HG03066 (cell line): Measurements from ENCODE around the gene USH2A.

ENCODE experiments used
- ATAC-seq: cut with Tn5 transposase; IDR thresholded peaks from one replicate; pipeline ENCODE4 v1.9.1; 2021; ENCODE audit warnings: low read depth; ENCODE audit not compliant: unreplicated experiment

The USH2A gene

DNA sequence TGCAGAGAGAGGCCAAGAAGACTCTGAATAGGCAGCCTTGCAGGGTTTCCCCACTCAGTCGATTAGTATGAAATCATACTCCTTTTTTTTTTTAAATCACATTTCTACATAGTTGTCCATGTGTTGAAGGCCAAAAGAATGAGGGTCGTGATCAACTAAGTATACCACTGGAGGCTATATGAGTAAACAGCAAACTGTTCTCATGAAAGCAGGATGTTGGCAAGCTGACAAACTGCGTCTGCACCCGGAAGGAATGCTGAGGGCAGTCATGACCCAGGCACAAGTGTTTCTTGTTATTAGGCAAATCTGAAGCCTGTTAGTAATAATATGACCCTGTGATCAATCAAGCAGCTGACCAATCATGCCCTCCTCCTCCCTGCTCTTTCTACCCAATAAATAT is 213.2 kb downstream of the USH2A start:
- ATAC-seq = no peak

DNA sequence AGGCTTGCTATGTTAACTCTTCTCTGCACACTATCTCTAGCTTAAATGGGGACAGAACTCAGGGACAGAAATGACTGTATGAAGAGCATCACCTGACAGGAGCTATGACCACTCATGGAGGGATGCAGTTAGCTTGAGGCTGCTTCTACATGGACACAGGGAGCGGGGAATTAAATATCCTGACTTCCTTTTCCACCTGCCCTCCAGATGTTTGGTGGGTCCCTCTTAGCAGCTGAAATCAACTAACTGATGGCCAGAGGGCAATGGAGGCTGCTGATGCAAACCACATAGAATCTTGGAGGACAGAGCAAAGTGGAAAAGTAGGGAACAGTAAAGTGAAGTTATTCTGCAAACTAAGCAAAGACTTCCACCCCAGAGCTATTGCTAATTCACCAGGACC is 214.1 kb downstream of the USH2A start:
- no peak for ATAC-seq

DNA sequence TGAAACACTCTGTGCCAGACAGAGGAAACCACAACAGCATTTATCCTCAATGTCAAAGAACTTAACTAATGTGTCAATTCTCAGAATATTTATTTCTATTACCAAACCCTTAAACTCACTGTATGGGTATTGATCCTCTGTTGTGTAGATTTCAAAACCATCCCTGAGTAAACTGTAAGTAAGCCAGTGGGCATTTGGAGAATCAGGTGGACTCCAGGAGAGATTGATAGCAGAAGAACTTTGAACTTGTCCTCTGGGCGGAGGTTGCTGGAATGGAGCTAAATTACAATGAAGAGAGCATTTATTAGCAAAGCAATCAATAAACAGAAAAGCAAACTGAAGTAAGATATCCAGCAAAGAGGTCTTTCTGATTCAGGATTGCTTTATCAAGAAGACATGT is 216.1 kb downstream of the USH2A start:
- ATAC-seq = no peak

DNA sequence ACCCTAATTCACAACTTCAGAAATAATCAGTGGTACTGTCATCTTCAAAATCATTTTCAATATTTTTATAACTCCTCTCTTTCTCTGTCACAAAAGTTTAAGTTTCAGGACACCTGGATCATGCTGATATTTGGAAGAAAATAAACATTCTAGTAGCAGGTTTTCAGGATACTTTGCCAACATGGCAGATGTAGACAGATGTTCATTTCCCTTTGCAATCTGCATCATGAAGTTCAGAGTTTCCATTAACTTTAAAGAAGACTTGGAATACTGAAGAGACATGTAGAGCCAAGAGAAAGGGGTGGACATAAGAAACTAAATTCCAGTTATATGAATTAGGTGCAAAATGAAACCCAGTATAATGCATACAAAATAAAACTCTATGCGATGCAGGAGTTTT is 218.1 kb downstream of the USH2A start:
- no peak for ATAC-seq

DNA sequence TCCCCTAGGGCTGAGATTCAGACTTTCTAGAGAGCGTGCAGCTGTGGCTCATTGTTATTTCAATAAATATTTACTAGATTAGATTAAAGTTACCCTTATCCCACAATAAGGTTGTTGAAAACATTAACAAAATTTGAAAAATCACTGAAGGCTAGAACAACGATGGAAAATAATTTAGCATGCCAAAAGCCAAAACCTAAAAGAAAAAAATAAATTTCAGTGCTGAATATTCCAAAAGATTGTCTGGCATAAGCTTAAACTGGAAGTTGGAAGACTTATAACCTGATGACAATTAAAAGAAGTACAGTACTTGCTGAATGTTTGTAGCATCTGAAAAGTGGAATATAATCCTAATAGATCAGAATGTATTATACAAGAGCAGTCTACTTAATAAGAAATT is 221.3 kb downstream of the USH2A start:
- ATAC-seq = no peak

DNA sequence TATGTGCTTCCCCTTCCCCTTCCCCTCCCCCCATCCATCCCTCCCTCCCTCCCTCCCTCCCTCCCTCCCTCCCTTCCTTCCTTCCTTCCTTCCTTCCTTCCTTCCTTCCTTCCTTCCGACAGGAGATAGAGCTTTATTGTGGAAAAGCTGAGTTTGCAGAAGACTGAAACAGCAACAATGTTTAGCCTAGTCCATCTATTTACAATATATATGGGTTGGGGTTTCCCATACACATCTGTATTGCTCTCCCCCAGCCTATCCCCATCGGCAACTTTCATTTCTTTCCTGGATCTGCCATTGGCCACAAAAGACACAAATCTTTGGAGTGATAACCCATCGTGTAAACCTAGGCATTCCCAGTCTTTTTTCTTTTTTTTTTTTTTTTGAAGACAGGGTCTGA is 222.3 kb downstream of the USH2A start:
- no peak for ATAC-seq

DNA sequence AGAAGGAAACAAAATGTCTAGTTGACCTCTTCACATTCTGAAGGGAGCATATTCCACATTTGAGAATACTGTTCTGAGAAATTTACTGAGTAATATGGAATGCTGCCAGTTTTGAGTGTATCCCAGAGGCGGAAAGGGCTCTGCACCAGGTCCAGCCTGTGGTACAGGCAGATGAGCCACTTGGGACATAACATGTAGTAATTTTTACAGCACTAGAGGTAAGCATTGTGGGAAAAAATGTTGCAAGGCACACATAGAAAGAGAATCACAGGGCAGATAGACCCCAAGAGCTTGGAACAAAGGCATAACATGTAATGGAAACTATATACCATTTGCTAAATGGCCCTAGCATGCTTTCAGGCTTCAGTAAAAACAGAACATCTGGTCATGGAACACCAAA is 228.5 kb downstream of the USH2A start:
- no peak for ATAC-seq

DNA sequence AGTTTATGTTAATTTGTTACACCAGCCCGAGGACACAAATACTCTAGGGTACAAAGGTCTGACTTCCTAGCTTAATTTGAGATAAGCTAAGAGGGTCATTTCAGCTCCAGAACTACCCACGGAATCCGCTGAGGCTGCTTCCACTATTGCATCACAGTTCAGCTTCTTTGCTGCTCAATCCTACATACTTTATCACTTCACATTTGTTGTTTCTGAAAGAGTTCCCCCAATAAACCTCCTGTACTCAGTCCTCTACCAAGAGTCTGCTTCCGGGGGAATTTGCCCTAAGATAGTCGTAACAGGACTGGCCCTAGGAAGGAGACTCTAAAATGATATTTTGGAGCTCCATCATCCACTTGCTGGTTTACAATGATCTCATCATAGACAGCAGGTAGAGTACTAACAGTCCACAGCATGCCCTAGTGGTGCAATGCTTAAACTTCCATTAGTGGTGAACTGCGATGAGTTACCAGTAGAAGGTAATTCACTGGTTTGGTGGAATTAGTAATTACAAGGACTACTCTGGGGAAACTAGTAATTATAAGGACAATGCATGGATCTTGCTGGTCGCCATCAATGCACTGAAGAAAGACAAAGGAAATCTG is 229.3 kb downstream of the USH2A start:
- no peak for ATAC-seq

DNA sequence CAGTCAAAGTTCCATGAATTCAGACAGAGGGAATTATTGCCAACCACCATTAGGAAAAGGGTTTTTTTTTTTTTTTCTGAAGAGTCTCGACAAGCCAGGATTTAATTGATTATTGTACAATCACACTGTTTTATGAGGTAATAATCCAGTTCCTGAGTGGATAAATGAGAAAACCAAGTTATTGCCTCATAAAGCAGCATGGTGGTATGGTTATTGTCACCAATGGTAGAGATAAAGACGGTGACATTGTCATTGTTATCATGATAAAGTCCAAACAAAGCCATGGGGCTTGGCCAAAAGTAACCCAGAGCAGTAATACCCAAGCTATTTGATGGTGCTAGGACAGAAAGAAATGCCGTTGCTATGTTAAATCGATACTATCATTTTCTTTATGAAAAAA is 232.8 kb downstream of the USH2A start:
- no peak for ATAC-seq

DNA sequence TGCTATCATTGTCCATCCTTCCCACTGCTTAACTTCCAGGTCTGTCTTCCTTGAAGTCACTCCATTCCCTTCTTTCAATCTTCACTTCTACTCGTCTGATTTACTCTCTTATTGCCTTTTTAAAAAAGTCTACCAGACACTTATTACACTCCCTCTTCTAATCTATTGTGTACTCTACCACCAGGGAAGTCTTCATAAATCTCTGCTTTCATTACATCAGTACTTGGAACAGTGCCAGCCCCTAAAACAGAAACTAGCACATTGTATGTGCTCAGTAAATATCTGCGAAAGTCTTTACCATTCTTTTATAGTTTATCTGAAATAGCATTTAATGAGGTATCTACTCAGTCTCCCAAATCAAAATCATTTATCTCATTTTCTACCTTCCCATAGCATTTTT is 236.4 kb downstream of the USH2A start:
- no peak for ATAC-seq

DNA sequence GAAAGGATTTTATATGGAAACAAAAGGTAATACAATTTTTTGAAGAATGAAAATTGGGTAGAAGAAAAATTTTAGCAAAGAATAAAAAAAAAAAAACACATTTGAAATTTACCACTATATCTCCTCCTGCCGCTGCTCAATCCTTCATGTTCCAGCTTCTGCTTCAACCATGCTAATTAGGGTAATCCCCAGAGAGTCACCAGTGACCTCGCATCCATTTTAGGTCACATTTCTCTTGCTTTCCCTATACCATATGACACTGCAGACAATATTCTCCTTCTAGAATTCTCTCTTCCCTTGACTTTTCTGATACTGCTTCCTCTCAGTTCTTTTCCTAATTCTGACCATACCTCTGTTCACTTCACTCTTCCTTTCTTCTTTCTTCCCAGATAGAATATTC is 237.1 kb downstream of the USH2A start:
- ATAC-seq = no peak

DNA sequence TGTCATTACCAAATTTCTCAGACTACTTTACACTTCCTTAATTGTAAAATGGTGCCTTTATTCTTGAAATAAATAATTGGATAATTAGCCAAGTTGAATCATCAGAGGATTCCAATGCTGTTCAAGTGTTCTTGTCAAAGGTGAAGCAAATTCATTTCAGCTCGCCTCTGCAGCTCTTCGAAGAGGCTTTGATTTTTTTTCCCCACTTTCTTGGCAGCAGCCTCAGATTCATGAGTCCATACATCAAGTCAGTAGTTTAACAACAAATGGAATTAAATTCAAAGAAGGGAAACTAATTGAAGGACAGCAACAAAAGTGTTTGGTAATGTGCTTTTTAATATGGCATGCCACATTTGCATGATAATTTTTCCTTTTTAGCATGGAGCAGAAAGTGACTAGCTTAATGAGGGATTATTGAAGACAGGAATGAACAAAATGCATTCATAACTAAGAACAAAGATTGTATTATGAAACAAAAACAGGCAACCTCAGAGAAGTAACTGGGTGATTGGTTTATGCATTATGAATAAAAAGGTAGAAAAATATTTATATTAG is 239.0 kb downstream of the USH2A start:
- ATAC-seq = no peak

DNA sequence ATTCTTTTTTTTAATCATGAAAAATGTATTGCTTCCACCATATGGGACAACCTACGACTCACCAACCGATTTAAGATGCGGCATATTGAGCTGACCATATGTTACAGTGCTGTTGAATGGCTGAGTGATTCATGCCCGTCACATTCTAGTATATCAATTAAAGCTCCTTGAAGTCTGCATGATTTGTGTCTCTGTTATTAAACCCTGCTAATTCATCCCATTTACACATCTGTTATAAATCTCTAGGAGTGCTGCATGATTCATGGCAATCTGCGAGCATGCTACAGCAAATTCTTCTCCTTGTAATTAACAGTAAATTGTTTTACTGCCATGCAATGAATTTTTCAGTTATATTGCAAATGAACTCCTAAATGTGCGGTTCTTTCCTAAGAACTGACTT is 239.8 kb downstream of the USH2A start:
- ATAC-seq = no peak

DNA sequence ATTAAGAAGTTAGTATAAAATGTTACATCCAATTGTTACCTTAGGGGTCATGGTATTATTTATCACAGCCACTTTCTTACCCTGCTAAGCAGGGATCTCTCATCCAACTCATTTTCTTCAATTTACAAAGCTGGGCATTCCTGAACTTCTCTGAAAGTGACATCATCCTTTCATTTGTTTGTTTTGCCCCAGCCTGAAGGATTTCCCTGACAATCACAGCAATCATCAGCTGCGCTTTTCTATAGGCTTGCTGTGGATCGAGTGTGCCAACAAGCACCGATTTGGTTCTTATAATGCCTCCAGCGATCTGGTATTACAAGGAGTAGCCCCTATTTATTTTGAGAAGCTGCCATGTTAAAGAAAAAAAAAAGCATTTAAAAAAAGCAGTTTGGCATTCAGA is 240.2 kb downstream of the USH2A start:
- ATAC-seq = no peak

DNA sequence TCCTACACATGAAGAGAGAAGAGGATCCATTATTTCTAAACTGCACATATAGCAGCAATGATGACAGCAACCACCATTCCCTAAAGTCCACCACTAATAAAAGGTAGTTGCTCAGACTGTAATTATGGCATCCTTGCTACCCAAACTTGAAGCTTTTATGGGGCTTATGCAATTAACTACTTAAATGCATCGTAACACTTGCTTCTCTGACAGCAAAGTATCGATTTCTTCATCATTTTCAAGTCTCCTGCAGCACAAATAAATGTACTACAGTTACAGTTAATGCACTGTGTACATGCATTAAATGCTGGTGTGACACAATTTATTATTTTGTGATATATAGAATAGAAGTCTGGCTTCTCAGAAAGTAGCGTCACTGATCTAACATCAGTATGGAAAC is 241.7 kb downstream of the USH2A start:
- no peak for ATAC-seq

DNA sequence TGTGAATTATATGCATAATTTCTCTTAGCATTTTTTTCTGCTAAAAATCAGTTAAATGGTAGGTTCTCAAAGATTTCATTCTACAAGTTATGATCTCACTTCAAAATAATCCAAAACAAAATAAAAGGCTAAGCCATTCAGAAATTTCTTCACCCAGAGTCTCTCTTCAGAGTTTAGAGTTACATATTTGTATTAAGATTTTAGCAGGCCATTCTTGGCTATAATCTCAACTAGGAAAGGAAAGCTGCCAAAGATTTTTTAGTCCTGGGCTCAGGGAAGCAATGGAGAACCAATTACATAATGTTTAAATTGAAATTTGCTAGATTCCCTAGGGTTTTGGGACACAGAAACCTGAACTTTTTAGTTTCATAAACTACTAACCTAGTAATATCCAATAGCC is 245.0 kb downstream of the USH2A start:
- no peak for ATAC-seq

DNA sequence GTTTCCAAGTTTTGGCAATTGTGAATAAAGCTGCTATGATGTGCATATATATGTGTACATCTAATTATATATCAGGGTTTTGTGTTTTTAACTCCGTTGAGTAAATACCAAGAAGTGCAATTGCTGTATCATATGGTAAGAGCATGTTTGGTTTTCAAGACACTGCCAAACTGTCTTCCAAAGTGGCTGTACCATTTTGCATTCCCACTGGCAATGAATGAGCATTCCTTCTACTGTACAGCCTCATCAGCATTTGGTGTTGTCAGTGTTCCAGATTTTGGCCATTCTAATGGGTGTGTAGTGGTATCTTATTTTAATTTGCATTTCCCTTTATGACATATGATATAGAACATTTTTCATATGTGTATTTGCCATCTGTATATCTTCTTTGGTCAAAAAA is 246.3 kb downstream of the USH2A start:
- no peak for ATAC-seq

DNA sequence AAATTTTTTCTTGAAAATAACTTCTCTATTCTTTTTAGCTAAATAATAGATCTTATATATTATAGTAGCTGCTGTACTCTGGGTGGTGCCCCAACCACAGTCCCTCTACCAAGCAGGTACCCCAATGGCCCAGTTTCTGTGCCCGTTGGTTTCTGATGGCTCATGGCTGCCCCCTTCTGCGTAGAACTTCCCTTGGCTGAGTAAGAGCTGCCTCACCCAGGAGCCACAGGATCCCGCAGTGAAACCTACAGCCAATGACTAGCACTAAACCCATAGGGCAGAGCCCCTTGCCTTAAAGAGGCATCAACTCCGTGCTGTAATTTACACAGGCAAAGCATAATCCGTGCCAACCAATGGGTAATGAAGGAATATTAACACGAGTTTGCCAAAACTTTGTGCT is 247.5 kb downstream of the USH2A start:
- ATAC-seq = no peak

DNA sequence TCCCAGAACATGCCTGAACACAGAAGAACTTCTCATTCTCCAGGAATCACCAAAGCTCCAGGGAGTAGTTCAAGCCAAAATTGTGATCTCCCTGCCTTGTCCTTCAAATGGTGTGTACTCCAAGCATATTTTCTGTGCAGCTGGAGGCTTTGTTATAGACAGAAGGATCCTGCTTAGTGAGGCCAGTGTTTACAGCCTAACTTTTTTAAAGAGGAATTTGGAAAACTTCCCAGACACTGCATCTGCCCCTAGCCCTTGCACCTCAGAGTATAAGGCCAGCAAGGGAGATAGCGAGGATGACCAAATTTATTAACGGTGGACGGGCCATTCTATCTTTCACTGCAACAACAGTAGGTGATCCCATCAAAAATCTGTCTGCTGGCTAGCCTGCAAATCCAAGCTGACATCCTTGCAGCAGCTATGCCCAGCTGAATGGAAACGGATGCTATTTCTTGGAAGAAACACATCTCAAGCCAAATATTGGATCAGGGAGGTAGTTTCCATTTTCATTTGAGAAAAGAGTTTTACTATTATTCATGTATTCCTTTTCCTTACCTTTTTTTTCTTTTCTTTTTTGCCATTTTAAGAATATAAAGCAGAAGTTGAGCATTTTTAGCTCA is 249.8 kb downstream of the USH2A start:
- ATAC-seq = no peak

DNA sequence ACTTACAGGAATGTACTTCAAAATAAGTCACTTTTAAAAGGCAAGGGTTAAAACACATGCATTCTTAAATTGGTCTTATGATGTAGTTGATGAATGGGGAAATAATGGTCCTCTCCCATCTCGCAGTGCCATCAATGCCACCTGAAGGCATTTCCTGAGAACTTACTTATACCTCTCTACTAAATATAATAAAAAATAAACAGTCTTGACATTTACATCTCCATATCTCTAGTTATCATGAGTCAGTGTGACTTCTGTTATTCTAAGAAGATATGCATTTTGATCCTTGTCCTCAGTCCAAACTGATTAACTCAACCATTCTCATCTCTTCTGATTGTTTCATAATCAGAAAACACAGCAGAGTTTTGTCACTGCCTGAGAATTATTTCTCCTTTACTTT is 253.9 kb downstream of the USH2A start:
- ATAC-seq = no peak

DNA sequence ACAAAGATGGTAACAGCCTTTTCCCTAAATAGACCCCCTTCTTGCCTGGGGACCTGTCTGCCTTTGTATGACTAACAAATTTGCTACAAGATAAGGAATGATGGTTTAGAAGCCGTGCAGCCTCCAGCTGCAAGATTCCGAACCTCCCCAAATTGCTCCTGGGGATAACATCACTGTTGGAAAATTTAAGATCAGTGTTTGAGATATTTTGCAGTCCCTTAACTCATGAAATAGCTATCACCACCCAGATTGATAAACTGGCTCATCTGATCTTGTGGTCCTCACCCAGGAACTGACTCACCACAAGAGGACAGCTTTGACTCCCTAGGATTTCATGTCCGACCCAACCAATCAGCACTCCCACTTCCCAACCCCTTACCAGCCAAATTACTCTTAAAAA is 254.7 kb downstream of the USH2A start:
- ATAC-seq = no peak

DNA sequence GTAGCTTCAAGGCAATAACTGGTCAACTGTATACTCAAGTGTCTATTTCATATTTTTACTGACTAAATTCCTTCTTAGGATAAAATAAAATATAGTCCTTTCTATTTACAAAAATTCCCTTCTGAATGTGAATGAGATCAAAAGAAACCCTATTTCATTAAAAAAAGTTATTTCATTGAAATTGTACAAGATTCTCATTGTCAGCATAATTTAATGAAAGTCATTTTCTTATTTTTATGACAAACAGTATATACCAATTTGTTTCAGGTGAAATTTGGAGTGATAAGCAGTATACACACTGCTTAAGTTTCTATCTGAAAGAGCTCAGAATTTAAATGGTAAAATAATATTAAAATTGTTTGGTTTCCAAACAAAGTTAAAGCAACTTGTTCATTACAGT is 269.2 kb downstream of the USH2A start:
- no peak for ATAC-seq

DNA sequence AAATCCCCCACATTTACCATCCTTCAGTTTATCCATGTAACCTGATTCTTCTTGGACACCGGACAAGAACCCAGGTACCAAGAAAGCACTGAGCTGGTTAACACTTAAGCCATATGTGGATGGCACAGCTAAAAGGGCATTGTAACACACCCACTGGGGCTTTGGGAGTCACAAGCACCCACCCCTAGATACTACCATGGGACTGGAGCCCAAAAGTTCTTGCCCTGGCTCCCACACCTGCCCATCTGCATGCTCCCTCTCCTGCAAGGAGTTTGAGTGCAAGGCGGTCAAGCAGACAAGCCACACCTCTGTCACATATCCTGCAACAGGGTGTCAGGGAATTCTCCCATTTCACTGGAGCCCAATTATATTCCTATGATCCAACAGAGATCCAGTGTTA is 270.1 kb downstream of the USH2A start:
- ATAC-seq = no peak
